GM12878 (cell line): ENCODE measurements around the gene VTN. TPM values are rescaled to one million over a fixed set of nuclear protein-coding genes. Genes with fewer than 3 reads are reported as not detected.
A peak's percentile ranks its signal among the peaks of the same experiment; 100 is the strongest.

Experiments used
- ATAC-seq: fragments of 200-7000 bp; cut with Tn5 transposase; 3 replicates; pipeline ENCODE4 v1.9.1; 2020; ENCODE audit warnings: mild to moderate bottlenecking, moderate library complexity
- BruUV-seq: library from RNA; stranded (reverse); fragments of 400-500 nt; replicated peaks from 2 replicates; lab custom pipeline; 2021; lab: Mats Ljungman, UMichigan
- CTCF ChIA-PET: fragments of 300-600 bp; sonication (Branson Sonifier 250); formaldehyde crosslinking; extraction: SDS; loops from one replicate; lab custom pipeline; 2021; ENCODE audit warnings: inconsistent platforms; lab: Yijun Ruan, JAX
- POLR2A ChIA-PET: fragments of 350-600 bp; formaldehyde crosslinking; extraction: SDS; loops from one replicate; lab custom pipeline; 2021; ENCODE audit warnings: inconsistent platforms; lab: Charles Lee
- RAD21 ChIA-PET: fragments of 300-600 bp; sonication (Branson Sonifier 250); formaldehyde crosslinking; loops from one replicate; lab custom pipeline; 2023; ENCODE audit warnings: antibody characterized with exemption; ENCODE audit not compliant: unreplicated experiment; lab: Charles Lee
- SMC1A ChIA-PET: fragments of 300-600 bp; sonication (Branson Sonifier 250); formaldehyde crosslinking; loops from one replicate; lab custom pipeline; 2023; ENCODE audit not compliant: unreplicated experiment, uncharacterized antibody; lab: Charles Lee
- DNase-seq: peaks from one replicate; pipeline ENCODE4 v3.0.0-alpha.2; 2011; ENCODE audit warnings: low read depth, low spot score
- FAIRE-seq: peaks from 3 replicates; lab custom pipeline; 2011; peaks lifted over from hg19 to GRCh38; lab: Jason Lieb, UNC
- H2AFZ ChIP-seq: 2 replicates; pipeline ENCODE4 v1.6.0; 2011; ENCODE audit warnings: low read depth, low read length, control low read depth; ENCODE audit not compliant: control insufficient read depth
- H3K27ac ChIP-seq: 2 replicates; pipeline ENCODE4 v1.5.1; 2011; ENCODE audit warnings: control low read depth; ENCODE audit not compliant: control insufficient read depth, insufficient read depth
- H3K27me3 ChIP-seq, 2 experiments: replicated peaks in 1 of 2; 2 replicates each; pipeline versions ENCODE4 v1.6.0 to v1.6.1; 2011; ENCODE audit warnings: low read length in 1 of 2; ENCODE audit not compliant: control insufficient read depth in 2 of 2, insufficient read depth in 2 of 2
- H3K36me3 ChIP-seq, 2 experiments: 2 replicates each; pipeline ENCODE4 v1.5.1; 2011; ENCODE audit warnings: low read length in 1 of 2; ENCODE audit not compliant: control insufficient read depth in 2 of 2, insufficient read depth in 2 of 2
- H3K4me1 ChIP-seq: 2 replicates; pipeline ENCODE4 v1.6.1; 2011; ENCODE audit warnings: mild to moderate bottlenecking, low read length, moderate library complexity, mixed read lengths; ENCODE audit not compliant: control insufficient read depth, insufficient read depth
- H3K4me2 ChIP-seq: 2 replicates; pipeline ENCODE4 v1.6.0; 2011; ENCODE audit warnings: control low read depth; ENCODE audit not compliant: control insufficient read depth, insufficient read depth
- H3K4me3 ChIP-seq: fragments of 200-600 bp; sonication (generic); 2 replicates; pipeline ENCODE4 v1.5.1; 2016
- H3K79me2 ChIP-seq: 2 replicates; pipeline ENCODE4 v1.6.0; 2011; ENCODE audit warnings: low read length; ENCODE audit not compliant: control insufficient read depth, insufficient read depth
- H3K9ac ChIP-seq: 2 replicates; pipeline ENCODE4 v1.8.0; 2011; ENCODE audit warnings: low read length, control low read depth, mixed read lengths; ENCODE audit not compliant: control insufficient read depth, insufficient read depth
- H3K9me3 ChIP-seq: replicated peaks from 3 replicates; pipeline ENCODE4 v1.5.1; 2011; ENCODE audit warnings: mild to moderate bottlenecking, low read length; ENCODE audit not compliant: control insufficient read depth, insufficient read depth
- H4K20me1 ChIP-seq: 2 replicates; pipeline ENCODE4 v1.6.0; 2011; ENCODE audit not compliant: control insufficient read depth, insufficient read depth
- BCLAF1 ChIP-seq: fragments of 450-650 bp; IDR thresholded peaks from 2 replicates; pipeline ENCODE4 v1.6.1; 2017; ENCODE audit warnings: antibody characterized with exemption, mild to moderate bottlenecking, moderate library complexity
- CBFB ChIP-seq: IDR thresholded peaks from 2 replicates; pipeline ENCODE4 v1.6.1; 2016; ENCODE audit warnings: antibody characterized with exemption, low read depth
- FOXM1 ChIP-seq: IDR thresholded peaks from 2 replicates; pipeline ENCODE4 v1.6.1; 2012; ENCODE audit warnings: low read depth, mild to moderate bottlenecking, inconsistent platforms, low read length, moderate library complexity
- HCFC1 ChIP-seq: fragments of 150-350 bp; IDR thresholded peaks from 2 replicates; pipeline ENCODE4 v1.6.1; 2014; ENCODE audit warnings: low read length
- HDAC6 ChIP-seq: fragments of 200-600 bp; sonication (generic); IDR thresholded peaks from one replicate; pipeline ENCODE4 v1.8.0; 2017; ENCODE audit warnings: antibody characterized with exemption; ENCODE audit not compliant: unreplicated experiment
- IKZF2 ChIP-seq, 2 experiments: fragments of 450-650 bp; IDR thresholded peaks; 2 replicates each; pipeline ENCODE4 v1.6.1; 2017; ENCODE audit warnings: mild to moderate bottlenecking in 2 of 2, moderate library complexity in 2 of 2
- IRF4 ChIP-seq: IDR thresholded peaks from 2 replicates; pipeline ENCODE4 v1.6.1; 2011; ENCODE audit warnings: low read depth, low read length
- MYB ChIP-seq: fragments of 150-350 bp; IDR thresholded peaks from 2 replicates; pipeline ENCODE4 v1.6.1; 2014; ENCODE audit warnings: mild to moderate bottlenecking, low read depth, low read length, borderline replicate concordance
- NFIC ChIP-seq: IDR thresholded peaks from 2 replicates; pipeline ENCODE4 v1.6.1; 2012; ENCODE audit warnings: low read depth, mild to moderate bottlenecking, inconsistent platforms, low read length, moderate library complexity
- PAX5 ChIP-seq: IDR thresholded peaks from 2 replicates; pipeline ENCODE4 v1.6.1; 2011; ENCODE audit warnings: low read depth, low read length, borderline replicate concordance
- PML ChIP-seq: IDR thresholded peaks from 2 replicates; pipeline ENCODE4 v1.6.1; 2012; ENCODE audit warnings: low read length, inconsistent platforms
- ZBTB33 ChIP-seq: fragments of 450-650 bp; IDR thresholded peaks from 2 replicates; pipeline ENCODE4 v1.6.1; 2017; ENCODE audit warnings: mild to moderate bottlenecking
- ZBTB40 ChIP-seq: fragments of 450-650 bp; IDR thresholded peaks from 2 replicates; pipeline ENCODE4 v1.6.1; 2016; ENCODE audit warnings: mild to moderate bottlenecking, moderate library complexity, borderline replicate concordance
- ZSCAN29 ChIP-seq: fragments of 450-650 bp; IDR thresholded peaks from 2 replicates; pipeline ENCODE4 v1.6.1; 2017; ENCODE audit warnings: mild to moderate bottlenecking, moderate library complexity
- WGBS: methylation state at CpG from one replicate; pipeline ENCODE4 v1.1.6; 2016; ENCODE audit warnings: low lambda C conversion rate; ENCODE audit not compliant: insufficient replicate concordance, insufficient coverage; ENCODE audit errors: missing lambda C conversion rate; 5-methylcytosine and 5-hydroxymethylcytosine counted together
- in situ Hi-C: fragments of 300-500 bp; cut with MboI; formaldehyde crosslinking; loops from 9 replicates; pipeline ENCODE4 v1.14.3; 2018; ENCODE audit warnings: mixed read lengths
- intact Hi-C: fragments of 100-400 bp; cut with micrococcal nuclease; formaldehyde crosslinking; loops from one replicate; pipeline ENCODE4 v1.14.2; 2022; ENCODE audit not compliant: unreplicated experiment
- polyA plus RNA-seq, 11 experiments: library from polyadenylated mRNA; depleted of rRNA in 4 of 11; unstranded in 6 of 11; stranded (reverse) in 5 of 11; fragments of >200 nt; fragmentation: Nextera tagmentation in 4 of 11; fragmentation: Illumina TruSeq in 1 of 11; extraction: Ambion mirVana in 4 of 11; extraction: Trizol in 1 of 11; gene quantifications; 1 replicate in 1 of 11; 2 replicates in 10 of 11; pipeline versions ENCODE4 v1.2.1 to v1.2.3, GENCODE V29; 2011 to 2016; ENCODE audit warnings: inconsistent platforms in 2 of 11, missing spikeins in 2 of 11, low read depth in 1 of 11
- total RNA-seq, 4 experiments: library from RNA; depleted of rRNA in 3 of 4; stranded (reverse); fragments of >200 nt in 3 of 4; fragmentation: Illumina TruSeq in 1 of 4; extraction: Trizol in 1 of 4; gene quantifications; 2 replicates each; pipeline versions ENCODE4 v1.2.1 to v1.2.3, GENCODE V29; 2013 to 2021

VTN gene
- total and polyA plus RNA-seq, 10 of the 15 experiments (the other 5 are each of a cell fraction or from before 2014, with no cell fraction given) = 0.04 to 1.3 (median 0.13) TPM; not detected in 5

- TF ChIP-seq PML = no peak
Observed at GRCh38 chr17:28327709-28328108, 42.4 kb downstream of the VTN start (continued).

GRCh38 chr17:28327031-28327607 is 43.0 kb downstream of the VTN start:
- BruUV-seq = no TSS peak
- in situ Hi-C loops = no loop called here
- RAD21 ChIA-PET = no interaction called here
- no peak for TF ChIP-seq MYB
- TF ChIP-seq ZSCAN29 = no peak
- TF ChIP-seq ZBTB33 = no peak
- no peak for TF ChIP-seq FOXM1
- no peak for TF ChIP-seq PML
- TF ChIP-seq IRF4 = peak; percentile 86
- 0 out of 2 replicates have a peak, but pooled peaks have one; percentile 31 for TF ChIP-seq NFIC
- TF ChIP-seq CBFB = no peak
- TF ChIP-seq BCLAF1 = no peak
- TF ChIP-seq PAX5 = 0 out of 2 replicates have a peak, but pooled peaks have one; percentile 35
- TF ChIP-seq IKZF2 (IDR thresholded peaks at IDR 0.05) = peak in 1 of 2 experiments; percentile 26; a peak in 1 of 4 replicates
- no peak for TF ChIP-seq HCFC1
- TF ChIP-seq ZBTB40 = no peak
- no peak for TF ChIP-seq HDAC6

More at GRCh38 chr17:28327031-28327607, 43.0 kb downstream of the VTN start:
- ATAC-seq = peak; percentile 92
- no peak overlapping the region for H3K4me2 ChIP-seq
- no peak overlapping the region for H3K9ac ChIP-seq
- DNase-seq = peak; percentile 34
- H3K27ac ChIP-seq = peak overlapping the region; percentile 54
- ChIA-PET SMC1A (no interaction called here), CTCF (interaction anchor here (1.9 kb wide), 1 partner anchor 8 kb away, joined by 5 read pairs; the partner anchor contains the start of genes IFT20 and TNFAIP1), POLR2A (interaction anchor here (0.7 to 0.9 kb wide), 2 partner anchors 68 to 351 kb away, joined by 3 read pairs; no protein-coding TSS in a partner anchor)
- no peak overlapping the region for H3K4me3 ChIP-seq
- no peaks in the 10 kb centered on the region for H3K9me3 ChIP-seq
- H3K4me1 ChIP-seq = peaks cover 6% of the 10 kb centered on the region; the same call in 1 of the 2 replicates
- FAIRE-seq = peak; percentile 80
- H3K27me3 ChIP-seq = no peaks in the 10 kb centered on the region
- peaks cover 28% of the 10 kb centered on the region for H3K79me2 ChIP-seq
- 41% methylated on average over 9 of the region's 9 CpGs for WGBS
- no peak overlapping the region for H2AFZ ChIP-seq
- H3K36me3 ChIP-seq = peaks cover 11 to 15% of the 10 kb centered on the region in 2 experiments
- H4K20me1 ChIP-seq = no peaks in the 10 kb centered on the region
- intact Hi-C loops = no loop called here
